ENCODE results near the gene TMED6.
"Not testable (repeated sequence)": the region's sequence is repeated elsewhere in the genome, so short reads cannot be mapped to it uniquely, and the experiment has no call there.

TMED6 gene

GRCh38 chr16:69296771-69297170, 54.8 kb downstream of the TMED6 start:
- DNase-seq = not testable (repeated sequence)

- DNase-seq = no peak
Observed at GRCh38 chr16:69294051-69294450, 57.5 kb downstream of the TMED6 start.

GRCh38 chr16:69293401-69293800, 58.2 kb downstream of the TMED6 start:
- DNase-seq = no peak
